OCI-LY7 (cell line): Measurements from ENCODE around the gene SLC26A3. TPM values are rescaled to one million over a fixed set of nuclear protein-coding genes. Genes with fewer than 3 reads are reported as not detected.

Experiments
- BruUV-seq: library from RNA; stranded (reverse); fragments of 400-500 nt; replicated peaks from 2 replicates; lab custom pipeline; 2021; lab: Mats Ljungman, UMichigan
- CTCF ChIA-PET: fragments of 300-600 bp; sonication (Branson Sonifier 250); formaldehyde crosslinking; loops from one replicate; lab custom pipeline; 2022; ENCODE audit warnings: antibody characterized with exemption; ENCODE audit not compliant: unreplicated experiment; lab: Charles Lee
- POLR2A ChIA-PET: fragments of 300-600 bp; sonication (Branson Sonifier 250); formaldehyde crosslinking; loops from one replicate; lab custom pipeline; 2022; ENCODE audit warnings: antibody characterized with exemption; lab: Charles Lee
- DNase-seq: peaks from one replicate; pipeline ENCODE4 v3.0.0-alpha.2; 2015; ENCODE audit warnings: low spot score
- H2AFZ ChIP-seq: fragments of 200-600 bp; sonication (generic), shearing (Covaris generic); 2 replicates; pipeline ENCODE4 v1.6.1; 2014; ENCODE audit warnings: mild to moderate bottlenecking, antibody characterized with exemption, low read length, moderate library complexity
- H3K27ac ChIP-seq: fragments of 200-600 bp; sonication (generic); 2 replicates; pipeline ENCODE4 v1.5.1; 2014; ENCODE audit warnings: mixed run types, low read depth, mild to moderate bottlenecking, moderate library complexity, low read length, inconsistent platforms; ENCODE audit not compliant: poor library complexity, severe bottlenecking
- H3K36me3 ChIP-seq: fragments of 200-600 bp; sonication (generic); 2 replicates; pipeline ENCODE4 v1.6.1; 2014; ENCODE audit warnings: mild to moderate bottlenecking, antibody characterized with exemption, low read length, moderate library complexity, mixed read lengths; ENCODE audit not compliant: insufficient read depth
- H3K4me1 ChIP-seq: fragments of 200-600 bp; sonication (generic); 2 replicates; pipeline ENCODE4 v1.5.1; 2014; ENCODE audit warnings: mild to moderate bottlenecking, low read length; ENCODE audit not compliant: insufficient read depth, poor library complexity, severe bottlenecking
- H3K4me2 ChIP-seq: fragments of 200-600 bp; sonication (generic); 2 replicates; pipeline ENCODE4 v1.6.1; 2014; ENCODE audit warnings: mild to moderate bottlenecking, low read length
- H3K4me3 ChIP-seq: fragments of 200-600 bp; sonication (generic); 2 replicates; pipeline ENCODE4 v1.5.1; 2014; ENCODE audit warnings: mild to moderate bottlenecking, low read depth, low read length; ENCODE audit not compliant: poor library complexity, severe bottlenecking
- H3K79me2 ChIP-seq: fragments of 200-600 bp; sonication (generic); 2 replicates; pipeline ENCODE4 v1.6.1; 2016; ENCODE audit warnings: low read depth, mild to moderate bottlenecking, low read length, moderate library complexity, mixed read lengths; ENCODE audit not compliant: insufficient read depth
- H3K9me2 ChIP-seq: fragments of 200-600 bp; sonication (generic); 2 replicates; pipeline ENCODE4 v1.6.1; 2016; ENCODE audit warnings: mild to moderate bottlenecking, low read length, mixed read lengths; ENCODE audit not compliant: insufficient read depth
- H3K9me3 ChIP-seq: fragments of 200-600 bp; sonication (generic); 2 replicates; pipeline ENCODE4 v1.6.1; 2014; ENCODE audit warnings: mild to moderate bottlenecking, mixed run types, low read length, mixed read lengths
- H4K20me1 ChIP-seq: fragments of 200-600 bp; sonication (generic); 2 replicates; pipeline ENCODE4 v1.6.1; 2014; ENCODE audit warnings: mild to moderate bottlenecking, antibody characterized with exemption, low read length, moderate library complexity, mixed read lengths; ENCODE audit not compliant: insufficient read depth
- CTCF ChIP-seq: fragments of 200-600 bp; sonication (generic); conservative IDR thresholded peaks from 2 replicates; pipeline ENCODE4 v1.5.1; 2014; ENCODE audit warnings: mild to moderate bottlenecking, antibody characterized with exemption, low read length, moderate library complexity, mixed read lengths
- EZH2phosphoT487 ChIP-seq: fragments of 200-600 bp; sonication (generic); IDR thresholded peaks from 2 replicates; pipeline ENCODE4 v1.6.1; 2018; ENCODE audit warnings: low read depth, borderline replicate concordance, mild to moderate bottlenecking, mixed run types, antibody characterized with exemption, low read length, moderate library complexity, mixed read lengths
- intact Hi-C: fragments of 100-400 bp; cut with micrococcal nuclease; formaldehyde crosslinking; loops from one replicate; pipeline ENCODE4 v1.10.0; 2022; ENCODE audit not compliant: unreplicated experiment
- total RNA-seq, 2 experiments: library from RNA; depleted of rRNA in 1 of 2; stranded (reverse); fragments of >200 nt in 1 of 2; shearing (Covaris generic) in 1 of 2; gene quantifications; 2 replicates each; pipeline ENCODE4 v1.2.3, GENCODE V29; 2014 to 2022

SLC26A3 gene
- total RNA-seq, 2 experiments from 2014 or later = not detected

- no TSS peak for BruUV-seq
- H3K9me2 ChIP-seq = no peaks in the 10 kb centered on the region
- no peak for DNase-seq
- H3K79me2 ChIP-seq = no peaks in the 10 kb centered on the region
- CTCF ChIA-PET = interaction anchor here (0.8 kb wide), 1 partner anchor 102 kb away, joined by 3 read pairs; no protein-coding TSS in a partner anchor
- TF ChIP-seq EZH2phosphoT487 (no peak), CTCF (no peak)
- H3K4me3 ChIP-seq = no peak overlapping the region
- no peak overlapping the region for H2AFZ ChIP-seq
- H3K4me2 ChIP-seq = no peak overlapping the region
- H3K9me3 ChIP-seq = no peaks in the 10 kb centered on the region
- POLR2A ChIA-PET = interaction anchor here (0.7 to 2.3 kb wide), 6 partner anchors 9 to 184 kb away, joined by 3 to 17 read pairs (median 4); no protein-coding TSS in a partner anchor
- no peak overlapping the region for H3K27ac ChIP-seq
- H3K4me1 ChIP-seq = peaks cover 6% of the 10 kb centered on the region
- no peaks in the 10 kb centered on the region for H3K36me3 ChIP-seq
- no peaks in the 10 kb centered on the region for H4K20me1 ChIP-seq
- intact Hi-C loops = loop anchor here (5.0 kb wide), 1 partner anchor 146 kb away; the partner anchor contains the start of gene BCAP29
Observed at GRCh38 chr7:107728276-107728675, 74.7 kb downstream of the SLC26A3 start.

DNA sequence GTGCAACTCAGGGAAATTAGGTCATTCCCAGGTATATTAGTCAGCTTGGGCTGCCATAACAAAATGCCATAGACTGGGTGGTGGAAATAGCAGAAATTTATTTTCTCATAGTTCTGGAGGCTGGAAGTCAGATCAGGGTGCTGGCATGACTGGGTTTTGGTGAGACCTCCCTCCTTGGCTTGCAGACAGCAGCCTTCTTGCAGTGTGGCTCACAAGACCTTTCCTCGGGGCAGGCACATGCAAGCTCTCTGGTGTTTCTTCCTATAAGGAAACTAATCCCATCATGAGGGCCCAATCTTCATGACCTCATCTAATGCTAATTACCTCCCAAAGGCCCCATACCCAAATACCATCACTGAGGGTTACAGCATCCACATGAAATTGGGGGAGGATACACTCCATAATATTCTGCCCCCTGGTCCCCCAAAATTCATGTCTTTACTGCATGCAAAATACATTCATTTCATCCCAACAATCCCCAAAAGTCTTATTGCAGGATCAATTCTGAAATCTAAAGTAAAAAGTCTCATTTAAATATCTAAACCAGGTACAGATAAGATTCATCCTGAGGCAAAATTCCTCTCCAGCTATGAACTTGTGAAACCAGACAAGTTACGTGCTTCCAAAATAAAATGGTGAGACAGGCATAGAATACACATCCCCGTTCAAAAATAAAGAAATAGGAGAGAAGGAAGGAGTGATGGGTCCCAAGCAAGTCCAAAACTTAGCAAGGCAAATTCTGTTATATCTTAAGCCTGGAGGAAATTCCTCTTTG, 76.5 kb downstream of the SLC26A3 start:
- TF ChIP-seq CTCF (no peak), EZH2phosphoT487 (no peak)
- CTCF ChIA-PET = no interaction called here

More for the DNA sequence above, 76.5 kb downstream of the SLC26A3 start:
- intact Hi-C loops = loop anchor here (5.0 kb wide), 1 partner anchor 144 kb away; the partner anchor contains the start of gene BCAP29
- BruUV-seq = no TSS peak
- no peak overlapping the region for H3K4me3 ChIP-seq
- H3K9me2 ChIP-seq = no peaks in the 10 kb centered on the region
- no peak overlapping the region for H3K27ac ChIP-seq
- DNase-seq = no peak
- no peaks in the 10 kb centered on the region for H3K36me3 ChIP-seq
- no peaks in the 10 kb centered on the region for H3K9me3 ChIP-seq
- H3K4me2 ChIP-seq = no peak overlapping the region
- peaks cover 6% of the 10 kb centered on the region for H3K4me1 ChIP-seq
- H3K79me2 ChIP-seq = no peaks in the 10 kb centered on the region
- no peaks in the 10 kb centered on the region for H4K20me1 ChIP-seq
- POLR2A ChIA-PET = interaction anchor here (0.6 to 1.0 kb wide), 2 partner anchors 16 to 521 kb away, joined by 3 to 4 read pairs; no protein-coding TSS in a partner anchor
- no peak overlapping the region for H2AFZ ChIP-seq
